ENCODE data around the gene HAGHL.

Gene HAGHL

GRCh38 chr16:706189-707061 is 20.5 kb upstream of the HAGHL start:
- TF ChIP-seq, protein P1, sequence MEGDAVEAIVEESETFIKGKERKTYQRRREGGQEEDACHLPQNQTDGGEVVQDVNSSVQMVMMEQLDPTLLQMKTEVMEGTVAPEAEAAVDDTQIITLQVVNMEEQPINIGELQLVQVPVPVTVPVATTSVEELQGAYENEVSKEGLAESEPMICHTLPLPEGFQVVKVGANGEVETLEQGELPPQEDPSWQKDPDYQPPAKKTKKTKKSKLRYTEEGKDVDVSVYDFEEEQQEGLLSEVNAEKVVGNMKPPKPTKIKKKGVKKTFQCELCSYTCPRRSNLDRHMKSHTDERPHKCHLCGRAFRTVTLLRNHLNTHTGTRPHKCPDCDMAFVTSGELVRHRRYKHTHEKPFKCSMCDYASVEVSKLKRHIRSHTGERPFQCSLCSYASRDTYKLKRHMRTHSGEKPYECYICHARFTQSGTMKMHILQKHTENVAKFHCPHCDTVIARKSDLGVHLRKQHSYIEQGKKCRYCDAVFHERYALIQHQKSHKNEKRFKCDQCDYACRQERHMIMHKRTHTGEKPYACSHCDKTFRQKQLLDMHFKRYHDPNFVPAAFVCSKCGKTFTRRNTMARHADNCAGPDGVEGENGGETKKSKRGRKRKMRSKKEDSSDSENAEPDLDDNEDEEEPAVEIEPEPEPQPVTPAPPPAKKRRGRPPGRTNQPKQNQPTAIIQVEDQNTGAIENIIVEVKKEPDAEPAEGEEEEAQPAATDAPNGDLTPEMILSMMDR (conservative IDR thresholded peaks at IDR 0.05; ENCODE audit: low read depth): no peak
- peak overlapping the region; percentile 87 for H3K27ac ChIP-seq
- no peak for DNase-seq (ENCODE audit: low spot score)
- POLR2A ChIA-PET (ENCODE audit: low non-redundant PET): interaction anchor here (0.6 to 2.0 kb wide), 2 partner anchors 9 to 11 kb away, joined by 6 to 9 read pairs; no protein-coding TSS in a partner anchor
- CTCF ChIA-PET: interaction anchor here (0.6 to 1.1 kb wide), 3 partner anchors 49 to 79 kb away, joined by 3 to 5 read pairs (median 3); partner anchors contain the start of gene WDR90

GRCh38 chr16:707062-707538 is 19.8 kb upstream of the HAGHL start:
- TF ChIP-seq, protein P1 (conservative IDR thresholded peaks at IDR 0.05; ENCODE audit: low read depth): no peak
- POLR2A ChIA-PET (ENCODE audit: low non-redundant PET): interaction anchor here (2.0 kb wide), 1 partner anchor 11 kb away, joined by 9 read pairs; no protein-coding TSS in a partner anchor
- H3K27ac ChIP-seq: peak overlapping the region; percentile 87
- no peak for DNase-seq (ENCODE audit: low spot score)
- CTCF ChIA-PET: interaction anchor here (0.6 to 1.1 kb wide), 3 partner anchors 48 to 78 kb away, joined by 3 to 5 read pairs (median 3); partner anchors contain the start of gene WDR90

DNA sequence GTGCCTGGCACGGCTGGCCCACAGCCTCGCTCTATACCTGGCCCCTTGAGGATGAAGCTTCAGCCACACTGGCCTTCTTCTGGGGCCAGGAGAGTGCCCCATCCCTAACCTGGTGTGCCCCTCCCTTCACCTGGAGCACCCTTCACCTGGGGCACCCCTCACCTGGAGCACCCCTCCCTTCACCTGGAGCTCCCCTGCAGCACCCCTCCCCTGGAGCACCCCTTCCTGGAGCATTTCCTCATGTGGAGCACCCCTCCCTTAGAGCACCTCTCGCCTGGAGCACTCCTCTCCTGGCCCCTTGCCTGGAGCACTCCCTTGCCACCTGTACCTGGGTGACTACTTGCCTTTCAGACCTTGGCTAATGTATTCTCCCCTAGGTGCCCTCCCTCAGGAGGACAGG is 18.9 kb upstream of the HAGHL start:
- POLR2A ChIA-PET (ENCODE audit: low non-redundant PET): interaction anchor here (2.0 kb wide), 1 partner anchor 12 kb away, joined by 9 read pairs; no protein-coding TSS in a partner anchor
- peak overlapping the region; percentile 87 for H3K27ac ChIP-seq
- DNase-seq (ENCODE audit: low spot score): no peak
- CTCF ChIA-PET: interaction anchor here (0.7 to 1.1 kb wide), 2 partner anchors 77 to 767 kb away, joined by 4 to 5 read pairs; no protein-coding TSS in a partner anchor
- TF ChIP-seq, protein P1 (conservative IDR thresholded peaks at IDR 0.05; ENCODE audit: low read depth): no peak

GRCh38 chr16:708959-709358 is 17.9 kb upstream of the HAGHL start:
- peak overlapping the region; percentile 95 for H3K27ac ChIP-seq
- ChIA-PET CTCF (interaction anchor here (0.6 kb wide), 1 partner anchor 394 kb away, joined by 3 read pairs; no protein-coding TSS in a partner anchor), POLR2A (ENCODE audit: low non-redundant PET) (interaction anchor here (0.6 kb wide), 1 partner anchor 1088 kb away, joined by 3 read pairs; no protein-coding TSS in a partner anchor)
- no peak for DNase-seq (ENCODE audit: low spot score)
- TF ChIP-seq, protein P1 (conservative IDR thresholded peaks at IDR 0.05; ENCODE audit: low read depth): no peak

GRCh38 chr16:709566-710499 is 17.1 kb upstream of the HAGHL start:
- peak overlapping the region; percentile 95 for H3K27ac ChIP-seq
- POLR2A ChIA-PET (ENCODE audit: low non-redundant PET): interaction anchor here (0.6 to 0.9 kb wide), 2 partner anchors 78 to 1087 kb away, joined by 3 read pairs; partner anchors contain the start of genes CHTF18 and RPUSD1
- TF ChIP-seq, protein P1 (conservative IDR thresholded peaks at IDR 0.05; ENCODE audit: low read depth): no peak
- CTCF ChIA-PET: interaction anchor here (0.6 kb wide), 1 partner anchor 393 kb away, joined by 3 read pairs; no protein-coding TSS in a partner anchor
- DNase-seq (ENCODE audit: low spot score): peak; percentile 70

Measured in RWPE1 (cell line).